LHCN-M2 (cell line): Measurements from ENCODE around the gene CD8A. TPM values are rescaled to one million over a fixed set of nuclear protein-coding genes. Genes with fewer than 3 reads are reported as not detected.

Experiments
- DNase-seq: peaks from one replicate; pipeline ENCODE4 v3.0.0-alpha.2; 2012; ENCODE audit warnings: low read depth
- total RNA-seq: library from RNA; depleted of rRNA; stranded (reverse); fragments of >200 nt; gene quantifications from 2 replicates; pipeline ENCODE4 v1.2.3, GENCODE V29; 2014

The CD8A gene
- total RNA-seq, 1 experiment from 2014 or later = not detected

DNA sequence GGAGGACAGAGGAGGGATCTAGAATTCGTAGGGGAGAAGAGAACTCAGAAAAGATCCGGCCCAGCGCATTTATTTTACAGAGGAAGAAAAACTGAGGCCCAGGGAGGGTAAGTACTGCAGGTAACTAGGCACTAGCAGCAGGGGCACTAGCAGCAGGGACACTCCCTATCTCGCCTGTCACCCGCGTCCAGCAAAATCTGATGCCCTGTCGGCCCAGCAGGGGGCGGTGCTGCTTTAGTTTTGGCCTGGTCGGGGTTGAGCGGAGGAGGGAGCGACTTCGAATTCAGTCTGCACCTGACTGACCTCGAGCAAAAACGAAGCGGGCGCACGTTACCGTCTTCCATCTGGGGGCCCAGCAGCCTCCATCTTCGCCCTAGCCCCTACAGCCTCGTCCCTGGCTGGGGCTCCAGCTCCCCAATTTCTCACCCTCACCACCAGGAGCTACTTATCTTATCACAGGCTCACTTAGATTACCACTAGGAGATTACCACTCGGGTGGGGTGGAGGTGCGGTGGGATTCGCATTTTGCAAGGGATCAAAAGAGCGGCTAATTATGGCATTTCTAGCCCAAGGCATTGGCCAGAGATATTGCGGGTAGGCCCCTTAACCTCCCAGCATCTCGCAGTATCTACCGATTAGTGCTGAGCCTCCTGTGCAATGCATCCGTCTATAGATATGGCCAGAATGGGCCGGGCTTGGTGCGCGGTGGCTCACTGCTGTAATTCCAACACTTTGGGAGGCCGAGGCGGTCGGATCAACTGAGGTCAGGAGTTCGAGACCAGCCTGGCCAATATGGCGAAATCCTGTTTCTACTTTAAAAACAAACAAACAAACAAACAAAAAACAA is 17.8 kb upstream of the CD8A start:
- DNase-seq = peak; percentile 67

DNA sequence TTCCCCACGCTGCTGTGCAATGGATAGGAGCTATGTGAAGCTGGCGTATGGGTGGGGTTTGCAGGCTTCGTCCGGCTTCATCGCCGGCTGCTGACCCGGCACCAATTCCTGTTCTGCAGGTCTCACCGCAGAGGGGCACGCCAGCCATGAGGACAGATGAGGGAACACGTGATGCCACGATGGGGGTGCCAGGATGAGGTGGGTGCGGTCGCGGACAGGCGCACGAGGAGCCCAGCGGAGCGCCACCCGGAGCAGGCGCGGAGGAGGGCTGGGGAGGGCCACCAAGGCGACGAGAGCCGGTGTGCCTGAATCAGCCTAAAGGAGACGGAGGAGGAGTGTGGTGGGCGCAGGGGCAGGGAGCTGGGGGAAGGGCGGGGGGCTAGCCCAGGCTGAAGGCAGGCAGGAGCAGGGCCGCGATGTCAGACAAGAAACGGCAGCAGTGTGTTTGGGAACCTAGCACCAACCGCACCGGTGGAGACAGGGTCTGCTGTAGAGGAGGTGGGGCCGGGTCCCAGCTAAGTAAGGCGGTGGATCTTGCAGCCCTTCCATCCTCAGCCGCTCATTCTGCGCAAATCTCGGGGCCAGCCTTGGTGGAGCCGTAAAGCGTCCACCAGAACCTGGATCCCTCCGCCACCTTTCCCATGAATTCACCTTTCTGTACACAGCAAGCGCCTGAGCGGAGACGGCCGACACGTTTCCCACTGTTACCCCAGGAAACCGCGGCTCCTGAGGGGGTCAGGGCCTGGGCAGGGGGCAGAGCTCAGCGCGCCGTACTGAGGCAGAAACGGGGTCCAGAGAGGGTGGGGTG is 17.0 kb upstream of the CD8A start:
- no peak for DNase-seq

DNA sequence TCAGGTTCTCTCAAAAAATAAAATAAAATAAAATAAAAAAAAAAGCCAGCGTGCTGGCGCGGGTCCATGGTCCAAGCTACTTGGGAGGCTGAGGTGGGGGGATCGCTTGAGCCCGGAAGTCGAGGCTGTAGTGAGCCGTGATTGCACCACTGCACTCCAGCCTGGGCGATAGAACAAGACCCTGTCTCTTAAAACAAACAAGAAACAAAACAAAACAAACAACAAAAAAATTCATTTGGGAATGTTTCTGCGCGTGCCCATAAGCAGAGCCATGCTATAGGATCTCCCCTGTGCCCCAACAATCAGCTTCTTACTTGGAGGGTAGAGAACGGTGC is 16.4 kb upstream of the CD8A start:
- no peak for DNase-seq

DNA sequence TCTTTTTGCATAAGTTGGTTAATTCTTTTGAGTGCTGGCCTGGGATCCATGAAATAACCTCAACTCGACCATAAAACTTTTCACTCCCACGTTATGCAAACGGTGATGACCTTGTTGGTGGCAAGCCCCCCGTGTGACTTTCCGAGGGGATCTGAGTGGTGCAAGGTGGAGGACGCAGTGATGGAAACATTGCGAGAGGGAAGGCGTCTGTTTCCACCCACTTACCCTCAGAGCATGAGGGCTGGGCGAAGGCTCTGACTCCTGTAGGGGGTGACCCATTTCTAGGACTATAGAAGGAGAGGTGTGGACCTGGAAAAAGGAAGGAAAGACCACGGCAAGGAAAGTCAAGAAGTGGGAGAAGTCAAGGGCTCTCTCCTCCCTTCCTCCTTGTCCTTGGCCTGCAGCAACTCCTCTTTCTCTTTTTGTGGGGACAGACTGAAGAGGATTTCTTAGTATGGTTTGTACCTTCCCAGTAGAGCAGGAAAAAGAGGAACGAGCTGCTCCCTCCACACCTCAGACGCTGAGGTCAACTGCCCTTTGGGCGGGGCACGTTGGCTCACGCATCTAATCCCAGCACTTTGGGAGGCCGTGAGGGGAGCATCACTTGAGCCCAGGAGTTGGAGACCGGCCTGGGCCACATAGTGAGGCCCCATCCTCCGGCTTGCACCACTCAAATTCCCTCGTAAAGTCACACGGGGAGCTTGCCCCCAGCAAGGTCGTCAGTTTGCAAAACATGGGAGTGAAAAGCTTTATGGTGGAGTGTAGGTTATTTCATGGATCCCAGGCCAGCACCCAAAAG is 15.5 kb upstream of the CD8A start:
- no peak for DNase-seq

DNA sequence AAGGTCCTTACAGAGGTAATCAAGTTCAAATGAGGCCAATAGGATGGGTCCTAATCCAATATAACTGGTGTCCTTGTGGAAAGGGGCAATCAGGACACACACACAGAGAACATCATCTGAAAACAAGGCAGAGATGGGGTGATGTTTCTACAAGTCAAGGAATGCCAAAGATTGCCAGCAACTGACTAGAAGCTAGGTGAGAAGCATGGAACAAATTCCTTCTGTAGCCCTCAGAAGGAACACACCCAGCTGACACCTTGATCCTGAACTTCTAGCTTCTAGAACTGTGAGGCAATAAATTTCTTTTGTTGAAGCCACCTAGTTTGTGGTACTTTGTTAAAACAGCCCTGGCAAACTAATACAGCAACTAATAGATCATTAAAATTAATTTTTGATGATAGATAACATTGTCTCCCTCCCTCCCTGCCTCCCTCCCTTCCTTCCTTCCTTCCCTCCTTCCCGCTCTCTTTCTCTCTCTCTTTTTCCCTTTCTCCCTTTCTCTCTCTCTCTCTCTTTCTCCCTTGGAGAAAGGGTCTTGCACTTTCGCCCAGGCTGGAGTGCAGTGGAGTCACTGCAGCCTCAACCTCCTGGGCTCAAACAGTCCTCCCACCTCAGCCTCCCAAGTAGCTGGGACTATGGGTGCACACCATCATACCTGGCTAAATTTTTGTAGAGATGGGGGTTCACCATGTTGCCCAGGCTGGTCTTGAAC is 10.3 kb upstream of the CD8A start:
- DNase-seq = no peak

DNA sequence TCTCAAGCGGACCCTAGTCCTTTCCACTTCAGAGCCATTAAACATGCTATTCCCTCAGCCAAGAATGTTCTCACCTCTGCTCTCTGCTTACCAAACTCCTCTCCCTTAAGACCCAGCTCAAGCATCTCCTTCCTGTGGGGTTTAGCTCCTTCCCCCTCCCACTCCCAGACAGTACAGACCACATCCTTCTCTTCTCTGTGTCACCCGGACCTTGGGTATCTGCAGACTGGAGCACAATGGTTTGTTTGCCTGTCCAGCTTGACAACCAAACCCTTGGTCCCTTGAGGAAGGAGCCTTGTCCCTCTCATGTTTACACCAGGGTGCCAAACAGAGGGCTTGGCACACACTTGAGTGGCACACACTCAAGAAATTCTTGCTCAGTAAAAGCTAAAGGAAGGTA is 4.1 kb upstream of the CD8A start:
- no peak for DNase-seq

DNA sequence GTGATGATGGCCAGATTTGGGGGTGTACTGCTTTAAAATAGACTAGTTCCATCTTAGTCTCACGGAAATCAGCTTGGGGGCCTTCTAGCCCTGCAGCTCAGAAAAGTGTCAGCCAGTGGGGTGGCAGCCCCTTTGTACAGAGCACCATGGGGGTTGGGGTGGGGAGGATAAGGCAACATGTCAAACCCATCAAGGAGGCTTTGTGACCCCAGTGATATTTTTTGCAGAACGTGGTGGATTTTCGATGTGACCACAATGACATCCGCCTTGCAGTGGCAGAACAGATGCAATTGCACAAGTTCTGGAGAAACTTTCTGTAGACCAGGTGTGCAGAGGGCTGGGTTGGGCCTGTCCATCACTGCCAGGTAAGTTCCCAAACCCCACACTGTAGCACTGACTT is 3.0 kb upstream of the CD8A start:
- DNase-seq = no peak

DNA sequence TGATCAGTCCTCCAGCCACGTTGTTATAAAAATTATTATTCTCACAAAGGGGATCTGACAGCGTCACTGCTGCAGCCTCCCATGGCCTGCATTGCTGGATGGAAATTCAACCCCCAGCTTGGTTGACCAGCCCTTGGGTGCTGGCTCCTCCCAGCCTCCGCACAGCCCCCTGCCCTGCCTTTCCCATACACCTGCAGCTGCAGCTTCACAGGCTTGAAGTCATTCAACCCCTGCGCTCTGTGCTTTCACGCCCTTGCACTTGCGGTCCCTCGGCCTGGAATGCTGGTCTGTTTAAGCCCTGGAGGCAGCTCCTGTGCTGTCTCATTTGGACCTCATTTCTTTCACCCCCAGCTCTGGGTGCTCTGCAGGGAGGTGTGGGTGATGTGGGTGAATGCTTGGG is 860 bp upstream of the CD8A start:
- DNase-seq = no peak

DNA sequence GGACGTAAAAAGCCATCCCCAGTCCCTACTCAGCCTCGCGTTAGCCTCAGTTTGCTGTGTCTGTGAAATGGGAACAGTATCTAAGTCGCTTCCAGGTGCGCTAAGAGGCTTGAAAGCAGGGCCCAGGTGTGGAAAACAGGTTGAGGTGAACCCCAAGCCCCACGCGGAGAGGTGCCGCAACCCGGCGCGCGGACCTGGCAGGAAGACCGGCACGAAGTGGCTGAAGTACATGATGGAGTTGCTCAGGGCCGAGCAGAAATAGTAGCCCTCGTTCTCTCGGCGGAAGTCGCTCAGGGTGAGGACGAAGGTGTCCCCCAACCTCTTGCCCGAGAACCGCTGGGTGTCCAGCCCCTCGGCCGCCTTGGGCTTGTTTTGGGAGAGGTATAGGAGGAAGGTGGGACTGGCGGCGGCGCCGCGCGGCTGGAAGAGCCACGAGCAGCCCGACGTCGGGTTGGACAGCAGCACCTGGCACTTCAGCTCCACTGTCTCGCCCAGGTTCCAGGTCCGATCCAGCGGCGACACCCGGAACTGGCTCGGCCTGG is 508 bp downstream of the CD8A start:
- DNase-seq = no peak

DNA sequence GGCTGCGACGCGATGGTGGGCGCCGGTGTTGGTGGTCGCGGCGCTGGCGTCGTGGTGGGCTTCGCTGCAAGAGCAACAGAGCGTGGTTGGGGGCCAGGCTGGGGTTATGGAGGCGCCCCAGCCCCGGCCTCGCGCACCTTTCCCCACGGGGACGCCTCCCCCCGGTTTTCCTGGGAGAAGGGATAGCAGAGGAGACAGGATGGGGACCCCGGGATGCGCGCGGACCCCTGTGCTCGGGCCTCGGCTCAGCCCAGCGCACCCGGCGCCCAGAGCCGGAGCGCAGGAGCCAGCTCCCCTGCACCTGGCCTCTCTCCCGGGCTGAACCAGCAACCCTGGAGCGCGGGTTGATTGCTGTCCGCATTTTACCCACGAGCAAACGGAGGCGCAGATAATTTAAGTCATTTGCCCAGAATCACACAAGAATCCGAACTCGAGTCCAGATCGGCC is 1.0 kb downstream of the CD8A start:
- DNase-seq = no peak

DNA sequence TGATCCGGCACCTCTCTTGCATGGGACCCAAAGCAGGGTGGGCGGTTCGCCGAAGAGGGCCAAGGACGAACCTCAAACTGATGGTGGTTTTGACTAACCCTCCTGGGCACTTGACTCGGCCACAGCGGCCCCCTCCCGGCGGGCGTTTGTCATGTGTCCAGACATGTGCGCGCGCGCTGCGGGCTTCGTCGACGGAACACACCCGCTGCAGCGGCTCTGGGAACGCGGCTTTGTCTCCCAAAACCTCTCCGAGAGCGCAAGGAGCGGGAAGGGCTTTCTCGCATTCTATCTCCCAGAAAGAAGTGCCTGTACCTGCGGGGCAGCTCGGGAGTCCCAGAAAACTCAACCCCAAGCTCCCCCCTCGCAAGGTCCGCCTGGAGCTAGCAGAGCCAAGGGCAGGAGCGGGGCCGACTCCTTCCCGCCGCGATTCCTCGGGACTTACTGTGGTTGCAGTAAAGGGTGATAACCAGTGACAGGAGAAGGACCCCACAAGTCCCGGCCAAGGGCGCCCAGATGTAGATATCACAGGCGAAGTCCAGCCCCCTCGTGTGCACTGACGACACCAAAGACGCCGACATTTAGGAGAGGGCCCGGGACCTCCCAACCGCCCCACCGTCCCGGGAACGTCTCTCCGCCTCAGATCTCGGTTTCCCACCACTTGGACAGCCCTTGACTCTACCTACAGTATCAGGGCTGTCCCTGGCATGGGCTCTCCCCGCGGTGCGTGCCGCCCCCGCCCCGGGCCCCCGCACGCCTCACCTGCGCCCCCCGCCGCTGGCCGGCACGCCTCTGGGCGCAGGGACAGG is 1.6 kb downstream of the CD8A start:
- no peak for DNase-seq

DNA sequence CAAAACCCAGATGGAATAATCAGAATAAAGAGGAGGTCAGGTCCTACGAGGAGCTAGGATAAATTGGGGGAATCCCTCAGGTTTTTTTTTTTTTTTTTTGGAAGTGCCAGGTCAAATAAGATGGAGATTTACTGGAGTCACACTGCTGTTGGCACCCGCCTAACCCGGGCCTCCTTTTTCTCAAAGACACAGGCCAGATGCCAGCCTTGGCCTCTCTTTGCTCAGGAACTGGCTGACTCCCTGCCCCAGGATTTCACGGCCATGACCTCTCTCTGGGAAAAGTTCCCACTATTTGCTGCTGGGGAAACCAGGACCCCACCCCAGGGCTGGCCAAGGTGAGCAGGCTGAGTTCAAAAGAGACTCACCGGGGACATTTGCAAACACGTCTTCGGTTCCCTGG is 2.5 kb downstream of the CD8A start:
- DNase-seq = no peak

DNA sequence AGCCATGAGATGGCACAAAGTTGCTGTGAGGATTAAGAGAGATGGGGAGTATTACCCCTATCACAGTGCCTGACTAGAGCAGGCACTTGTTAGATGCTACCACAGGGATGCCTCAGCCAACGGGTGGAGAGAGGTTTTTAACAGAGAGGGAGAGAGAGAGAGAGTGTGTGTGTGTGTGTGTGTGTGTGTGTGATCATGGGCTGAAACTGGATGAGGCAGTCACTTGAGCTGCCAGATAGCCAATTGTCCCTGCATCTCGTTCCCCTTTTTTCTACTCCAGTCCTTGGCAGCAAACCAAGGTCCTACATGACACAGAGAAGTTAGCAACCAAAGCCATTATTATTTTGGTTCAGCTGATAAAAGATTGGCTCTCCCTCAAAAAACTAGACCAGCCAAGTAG is 3.0 kb downstream of the CD8A start:
- no peak for DNase-seq

DNA sequence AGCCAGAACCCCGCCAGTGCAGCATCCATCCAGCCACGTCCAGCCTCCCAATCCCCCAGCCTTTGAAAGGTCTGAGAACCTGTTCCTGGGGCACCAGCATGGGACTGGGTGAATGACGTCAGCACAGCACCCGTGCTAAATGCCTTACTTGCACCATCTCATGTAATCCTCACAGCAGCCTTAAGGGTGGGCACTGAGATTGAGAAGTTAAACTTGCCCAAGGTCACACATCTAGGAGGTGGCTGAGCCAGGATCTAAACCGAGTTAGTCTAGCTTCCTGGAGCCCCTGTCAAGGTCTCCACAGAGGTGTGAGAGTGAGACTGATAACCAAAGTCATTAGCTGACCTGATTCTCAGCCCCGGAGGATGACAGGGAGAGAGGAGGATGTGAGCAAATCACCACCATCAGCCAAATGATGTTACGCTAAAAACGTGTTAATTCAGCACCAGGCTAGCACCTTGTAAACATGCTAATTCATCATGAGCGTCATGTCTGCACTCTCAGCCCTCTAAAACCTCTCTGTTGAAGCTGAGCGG is 4.6 kb downstream of the CD8A start:
- no peak for DNase-seq

DNA sequence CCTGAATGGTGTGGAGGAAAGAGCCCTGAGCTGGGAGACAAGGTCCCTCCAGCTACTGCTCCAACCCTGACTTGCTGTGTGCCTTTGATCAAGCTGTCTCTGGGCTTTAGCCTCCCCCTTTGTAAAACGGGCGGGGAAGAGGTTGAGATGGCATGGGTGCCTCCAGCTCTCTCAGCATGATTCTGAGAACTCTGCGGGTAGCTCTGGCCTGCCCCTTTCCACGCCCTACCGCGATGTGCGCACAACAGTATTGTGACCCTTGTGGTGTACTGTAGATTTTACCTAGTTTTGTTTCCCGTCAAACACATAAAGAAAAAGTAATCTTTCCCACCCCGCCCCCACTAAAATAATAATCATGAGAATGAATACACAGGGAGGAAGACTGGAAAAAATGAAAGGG is 5.3 kb downstream of the CD8A start:
- no peak for DNase-seq

DNA sequence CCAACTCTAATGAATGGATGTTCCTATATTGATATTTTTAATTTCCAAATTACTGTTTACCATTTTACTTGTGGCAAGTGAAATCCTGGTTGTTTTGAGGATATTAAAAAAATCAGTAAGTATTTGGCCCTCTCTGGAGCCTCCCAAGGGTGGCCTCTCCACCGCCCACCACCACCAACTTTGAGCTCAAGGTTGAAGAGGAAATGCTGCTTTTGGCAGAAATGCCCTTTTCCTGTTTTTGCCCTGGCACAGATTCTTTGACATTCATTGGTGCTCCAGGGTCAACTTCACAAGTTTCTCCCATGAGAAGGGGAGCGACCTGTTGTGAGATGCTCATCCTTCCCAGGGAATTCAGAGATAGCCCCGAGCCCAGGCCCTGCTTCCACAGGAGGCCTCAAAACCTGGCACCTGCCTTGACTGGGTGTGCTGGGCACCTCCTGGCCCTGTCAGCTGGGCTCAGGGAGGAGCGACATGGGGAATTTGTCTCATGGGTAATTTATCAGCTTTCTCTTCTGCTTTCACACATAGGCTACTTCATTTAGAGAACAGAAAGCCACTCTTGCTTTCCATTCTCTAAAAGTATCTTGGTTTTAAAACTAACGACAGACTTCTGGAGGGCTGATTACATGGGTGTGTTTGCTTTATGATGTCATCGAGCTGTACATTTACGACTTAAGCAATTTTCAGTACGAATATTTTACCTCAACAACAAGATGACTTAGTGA is 6.9 kb downstream of the CD8A start:
- no peak for DNase-seq

DNA sequence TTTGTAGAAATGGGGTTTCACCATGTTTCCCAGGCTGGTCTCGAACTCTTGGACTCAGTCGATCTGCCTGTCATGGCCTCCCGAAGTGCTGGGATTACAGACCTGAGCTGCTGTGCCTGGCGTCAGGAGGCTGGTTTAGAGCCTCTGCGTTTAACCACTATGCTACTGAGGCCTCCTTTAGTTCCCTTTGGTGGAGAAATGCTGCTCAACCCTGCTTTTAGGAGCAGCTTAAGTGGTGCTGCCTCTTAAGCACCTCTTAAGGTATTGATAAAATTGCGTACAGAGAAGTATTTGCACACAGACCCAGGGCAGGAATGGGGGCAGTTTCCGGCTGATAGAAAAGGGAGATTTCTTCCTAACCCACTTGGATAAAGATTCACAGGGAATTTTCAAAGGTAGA is 8.0 kb downstream of the CD8A start:
- no peak for DNase-seq

DNA sequence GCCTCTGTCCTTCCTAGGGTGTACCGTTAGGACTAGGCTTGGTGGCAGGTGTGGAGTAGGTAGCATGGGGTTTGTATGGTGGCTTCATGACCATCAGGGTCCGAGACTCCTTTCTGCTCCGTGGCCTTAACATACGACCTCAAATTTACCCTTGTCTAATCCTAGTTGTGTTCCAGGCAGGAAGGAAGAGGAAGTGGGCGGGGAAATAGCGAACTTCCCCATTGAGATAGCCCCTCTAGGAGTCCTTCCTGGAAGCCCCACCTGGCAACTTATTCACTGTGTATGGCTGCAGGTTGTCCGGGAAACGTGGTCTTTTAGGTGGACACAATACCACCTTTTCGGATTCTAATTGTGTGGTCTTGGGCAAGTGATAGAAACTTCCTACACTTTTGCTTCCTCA is 9.3 kb downstream of the CD8A start:
- no peak for DNase-seq

DNA sequence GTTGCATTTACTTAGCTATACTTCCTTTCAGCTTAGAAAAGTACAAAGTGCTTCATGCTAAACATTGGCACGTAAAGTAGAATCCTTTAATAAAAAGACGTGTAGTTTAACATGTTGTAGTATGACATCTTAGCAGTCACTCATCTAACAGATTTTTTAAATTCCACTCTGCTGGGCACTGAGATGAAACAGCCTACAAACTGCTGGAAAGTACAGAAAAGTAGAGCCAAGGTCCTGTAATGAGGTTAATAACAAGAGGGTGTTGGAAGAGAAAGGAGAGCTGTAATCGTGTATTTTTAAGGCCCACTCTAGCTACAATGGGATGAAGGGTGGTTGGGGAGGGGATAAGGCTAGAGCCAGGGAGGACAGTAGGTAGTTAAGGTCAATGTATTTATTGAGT is 10.7 kb downstream of the CD8A start:
- DNase-seq = no peak

DNA sequence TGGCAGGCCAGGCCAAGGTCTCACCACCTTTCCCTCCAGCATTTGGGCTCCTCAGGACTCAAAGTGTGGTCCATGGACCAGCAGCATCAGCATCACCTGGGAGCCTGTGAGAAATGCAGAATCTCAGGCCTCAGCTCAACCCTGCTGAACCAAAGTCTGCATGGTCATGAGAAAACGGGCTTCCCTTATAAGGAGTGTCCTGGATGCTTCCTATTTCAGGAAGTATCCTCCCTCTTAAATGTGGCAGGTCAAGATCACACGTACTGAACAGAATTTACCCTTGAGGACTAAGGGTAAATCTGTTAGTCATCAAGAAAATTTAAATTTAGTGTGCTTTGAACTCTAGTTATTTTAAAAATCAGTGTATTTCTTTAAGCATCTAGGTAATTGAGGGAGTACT is 11.8 kb downstream of the CD8A start:
- no peak for DNase-seq
